ENCODE data around the gene MBD3L1. TPM values are rescaled to one million over a fixed set of nuclear protein-coding genes. Genes with fewer than 3 reads are reported as not detected.

Gene MBD3L1
- total and polyA plus RNA-seq, 2 of the 13 experiments (the other 11 are each of a cell fraction or from before 2014, with no cell fraction given) = not detected

GRCh38 chr19:8877854-8878705, 45.9 kb downstream of the MBD3L1 start:
- H2AFZ ChIP-seq (ENCODE audit: low read length) = no peak overlapping the region
- DNase-seq (ENCODE audit: low spot score) = no peak
- H3K27ac ChIP-seq (ENCODE audit: extremely low read length, insufficient read depth, low read length) = no peak overlapping the region
- no peaks in the 10 kb centered on the region for H4K20me1 ChIP-seq (ENCODE audit: insufficient read depth, low read length)
- 13% methylated on average over 6 of the region's 6 CpGs for WGBS (ENCODE audit: low lambda C conversion rate)
- H3K27me3 ChIP-seq (ENCODE audit: control insufficient read depth in 1 of 2, insufficient read depth in 2 of 2, low read length in 2 of 2) = no peaks in the 10 kb centered on the region
- peaks cover 82% of the 10 kb centered on the region for H3K9me3 ChIP-seq (ENCODE audit: low read length)
- H3K4me3 ChIP-seq (replicated peaks in 1 of 3; ENCODE audit: insufficient read depth in 1 of 3, low read depth in 2 of 3, low read length in 3 of 3) = no peak overlapping the region
- no peaks in the 10 kb centered on the region for H3K79me2 ChIP-seq (ENCODE audit: insufficient read depth, low read length)
- in situ Hi-C loops (cut with HindIII; ENCODE audit: extremely low pct_ligation_motif_present, low pct_unique_long_range_greater_than_20kb) = no loop called here
- BruUV-seq (replicated peaks) = no TSS peak
- POLR2A ChIA-PET = no interaction called here
- ATAC-seq = no peak
- FAIRE-seq = no peak
- TF ChIP-seq GABPA (IDR thresholded peaks at IDR 0.05; ENCODE audit: low read depth, low read length) (no peak), GABPA (CRISPR knock-in tag; IDR thresholded peaks at IDR 0.05; ENCODE audit: low read depth) (0 out of 2 replicates have a peak, but pooled peaks have one; percentile 30), NBN (conservative IDR thresholded peaks at IDR 0.05) (no peak)
- intact Hi-C loops (cut with micrococcal nuclease; ENCODE audit: unreplicated experiment) = no loop called here
- H3K4me2 ChIP-seq (ENCODE audit: low read depth, low read length) = no peak overlapping the region
- CTCF ChIA-PET (ENCODE audit: low intra/inter-chr PET ratio, low total read pairs) = no interaction called here
- H3K36me3 ChIP-seq (replicated peaks in 1 of 2; ENCODE audit: control insufficient read depth in 1 of 2, insufficient read depth in 2 of 2, low read length in 2 of 2) = no peaks in the 10 kb centered on the region
- H3K9ac ChIP-seq (ENCODE audit: insufficient read depth, low read depth, low read length) = no peak overlapping the region
- H3K4me1 ChIP-seq (ENCODE audit: insufficient read depth, low read length) = no peaks in the 10 kb centered on the region

- intact Hi-C loops (cut with micrococcal nuclease; ENCODE audit: unreplicated experiment) = no loop called here
- FAIRE-seq = no peak
- Histone ChIP-seq H2AFZ (ENCODE audit: low read length) (no peak overlapping the region), H3K4me2 (ENCODE audit: low read depth, low read length) (no peak overlapping the region), H3K79me2 (ENCODE audit: insufficient read depth, low read length) (no peaks in the 10 kb centered on the region), H3K9me3 (ENCODE audit: low read length) (peaks cover 96% of the 10 kb centered on the region), H3K4me1 (ENCODE audit: insufficient read depth, low read length) (no peaks in the 10 kb centered on the region), H3K27me3 (ENCODE audit: control insufficient read depth in 1 of 2, insufficient read depth in 2 of 2, low read length in 2 of 2) (no peaks in the 10 kb centered on the region), H3K36me3 (replicated peaks in 1 of 2; ENCODE audit: control insufficient read depth in 1 of 2, insufficient read depth in 2 of 2, low read length in 2 of 2) (no peaks in the 10 kb centered on the region), H3K9ac (ENCODE audit: insufficient read depth, low read depth, low read length) (no peak overlapping the region), H3K4me3 (replicated peaks in 1 of 3; ENCODE audit: insufficient read depth in 1 of 3, low read depth in 2 of 3, low read length in 3 of 3) (no peak overlapping the region), H3K27ac (ENCODE audit: extremely low read length, insufficient read depth, low read length) (no peak overlapping the region), H4K20me1 (ENCODE audit: insufficient read depth, low read length) (no peaks in the 10 kb centered on the region)
- BruUV-seq (replicated peaks) = no TSS peak
- WGBS (ENCODE audit: low lambda C conversion rate) = 24% methylated on average over 2 of the region's 2 CpGs
- POLR2A ChIA-PET = no interaction called here
- in situ Hi-C loops (cut with HindIII; ENCODE audit: extremely low pct_ligation_motif_present, low pct_unique_long_range_greater_than_20kb) = no loop called here
- CTCF ChIA-PET (ENCODE audit: low intra/inter-chr PET ratio, low total read pairs) = no interaction called here
- no peak for DNase-seq (ENCODE audit: low spot score)
- no peak for ATAC-seq
- TF ChIP-seq IRX3 (CRISPR knock-in tag; IDR thresholded peaks at IDR 0.05; ENCODE audit: borderline replicate concordance, low read depth) = no peak
- no peak for TF ChIP-seq TFE3 (CRISPR knock-in tag; IDR thresholded peaks at IDR 0.05)
- no peak for TF ChIP-seq LBX2 (CRISPR knock-in tag; IDR thresholded peaks at IDR 0.05; ENCODE audit: borderline replicate concordance)
- no peak for TF ChIP-seq CENPBD1 (CRISPR knock-in tag; IDR thresholded peaks at IDR 0.05; ENCODE audit: borderline replicate concordance, low read depth)
- no peak for TF ChIP-seq ZNF30 (CRISPR knock-in tag; IDR thresholded peaks at IDR 0.05)
- no peak for TF ChIP-seq ZBTB7A (CRISPR knock-in tag; IDR thresholded peaks at IDR 0.05)
- no peak for TF ChIP-seq NONO (IDR thresholded peaks at IDR 0.05)
- TF ChIP-seq NONO (CRISPR knock-in tag; conservative IDR thresholded peaks at IDR 0.05) = no peak
Measured at GRCh38 chr19:8880868-8881488, 48.8 kb downstream of the MBD3L1 start.

Measured in HepG2 (cell line).